Measurements from ENCODE around the gene ZSCAN9.

The ZSCAN9 gene

DNA sequence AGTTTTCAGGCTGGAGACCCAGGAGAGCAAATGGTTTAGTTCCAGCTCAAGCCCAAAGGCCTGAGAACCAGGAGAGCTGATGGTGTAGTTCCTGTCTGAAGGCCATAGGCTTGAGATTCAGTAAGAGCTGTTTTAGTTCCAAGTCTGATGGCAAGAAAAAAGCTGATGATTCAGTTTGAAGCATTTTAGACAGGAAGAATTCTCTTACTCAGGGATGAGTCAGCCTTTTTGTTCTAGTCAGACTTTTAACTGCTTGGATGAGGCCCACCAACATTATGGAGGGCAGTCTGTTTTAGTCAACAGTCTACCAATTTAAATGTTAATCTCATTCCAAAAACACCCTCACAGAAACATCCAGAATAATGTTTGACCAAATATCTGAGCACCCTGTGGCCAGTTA lies 44.4 kb downstream of the ZSCAN9 start:
- no peak for DNase-seq

DNA sequence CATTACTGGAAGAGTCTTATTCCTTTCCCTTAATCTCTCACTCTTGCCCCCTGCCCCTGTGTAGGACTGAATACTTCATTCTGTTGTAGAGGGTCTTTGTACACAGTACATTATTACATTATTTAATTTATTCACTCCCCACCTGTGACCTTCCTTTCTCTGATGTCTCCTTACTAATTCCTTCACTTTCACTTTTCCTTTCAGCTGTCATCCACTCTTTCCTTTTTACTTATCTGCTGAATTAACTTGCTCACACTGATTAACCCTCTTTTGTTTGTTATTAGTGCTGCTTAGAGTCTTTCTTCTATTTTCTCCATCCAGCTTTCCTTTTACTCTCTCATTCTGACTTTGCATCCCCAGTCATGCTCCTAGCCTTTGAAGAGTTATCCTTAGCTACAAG lies 49.8 kb downstream of the ZSCAN9 start:
- no peak for DNase-seq

DNA sequence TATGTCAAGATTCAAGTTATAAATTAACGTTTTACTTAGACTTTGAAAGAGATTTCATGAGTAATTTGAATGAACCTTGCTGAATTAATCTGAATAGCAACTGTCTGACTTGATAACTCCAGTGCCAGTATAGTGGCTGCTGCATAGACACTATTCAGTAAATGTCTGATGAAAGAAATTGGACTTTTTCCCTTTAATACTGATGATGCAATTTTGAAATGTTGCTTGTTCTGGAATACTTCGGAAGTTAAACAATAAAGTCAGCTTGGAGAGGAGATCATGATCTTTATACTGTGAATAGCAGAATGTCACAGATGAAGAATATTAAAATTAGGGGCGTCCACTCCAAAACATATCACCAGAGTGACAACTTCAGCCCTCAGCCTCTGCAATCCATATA lies 52.7 kb downstream of the ZSCAN9 start:
- DNase-seq: no peak

DNA sequence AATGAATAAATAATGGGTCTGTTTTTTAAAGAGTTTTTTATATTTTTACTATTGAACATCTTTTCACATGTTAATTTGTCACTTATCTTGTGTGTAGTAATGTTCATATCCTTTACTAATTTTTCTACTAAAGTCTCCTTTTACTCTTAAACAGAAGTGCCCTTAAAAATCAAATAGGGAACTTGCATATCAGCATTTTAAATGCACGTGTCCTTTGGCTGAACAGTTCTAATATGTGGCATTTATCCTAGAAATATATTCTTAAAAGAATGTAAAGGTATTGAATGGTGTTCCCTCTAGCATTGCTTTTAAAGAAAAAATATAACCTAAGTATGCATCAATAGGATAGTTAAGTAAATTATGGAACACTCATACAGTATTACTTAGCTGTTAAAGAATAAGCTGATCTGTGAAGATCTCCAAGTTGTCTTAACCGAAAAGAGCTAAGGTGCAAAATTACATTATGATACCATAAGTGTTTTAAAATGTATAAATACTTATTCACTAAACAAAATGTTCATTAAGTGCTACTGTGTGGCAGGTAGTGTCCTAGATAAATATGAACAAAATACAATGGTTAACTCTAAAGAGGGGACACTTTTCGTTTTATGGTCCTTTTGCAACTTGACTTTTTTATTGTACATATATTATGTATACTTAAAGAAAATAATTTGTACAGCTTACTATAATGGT lies 55.7 kb downstream of the ZSCAN9 start:
- no peak for DNase-seq

DNA sequence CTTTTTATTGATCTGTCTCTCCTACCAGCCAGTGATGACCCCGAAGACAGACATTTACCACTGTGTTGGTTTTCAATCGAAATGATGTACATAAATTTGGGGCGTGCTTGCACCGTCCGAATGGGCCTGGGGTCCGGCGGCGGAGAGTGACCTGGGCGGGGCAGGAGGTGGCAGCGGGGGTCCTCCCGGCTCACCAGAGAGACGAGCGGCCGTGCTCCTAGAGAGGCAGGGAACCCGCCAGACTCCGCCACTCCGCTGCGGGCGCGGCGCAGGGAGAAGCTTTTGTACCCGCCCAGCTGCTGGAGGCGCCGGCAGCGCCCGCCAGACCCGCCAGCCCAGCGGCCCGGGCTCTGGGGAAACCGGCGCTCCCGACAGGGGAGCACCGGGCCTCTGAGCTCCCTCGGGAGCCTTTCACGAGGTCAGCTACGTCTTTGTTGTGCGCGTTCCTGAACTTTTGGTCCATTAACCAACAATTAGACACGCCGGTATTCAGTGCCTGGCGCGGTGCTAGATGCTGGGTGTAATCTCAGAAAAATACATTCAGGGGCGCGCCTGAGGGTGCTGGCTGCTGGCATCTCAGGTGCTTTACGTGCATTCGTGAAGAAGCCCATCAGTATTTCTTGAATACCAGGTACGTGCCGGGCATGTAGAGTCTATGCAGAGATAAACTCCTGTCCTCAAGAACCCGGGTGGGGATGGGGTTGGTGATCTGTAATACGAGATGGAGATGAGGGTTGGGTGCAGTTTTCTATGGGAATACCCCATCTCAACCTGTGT lies 56.4 kb downstream of the ZSCAN9 start, which contains the start of gene PGBD1:
TSS of gene PGBD1 (plus strand) at position 285 of the 777 bp plus-strand sequence. CDS start 2,242 bp downstream, outside the sequence.
- DNase-seq: peak; percentile 17 to 24

DNA sequence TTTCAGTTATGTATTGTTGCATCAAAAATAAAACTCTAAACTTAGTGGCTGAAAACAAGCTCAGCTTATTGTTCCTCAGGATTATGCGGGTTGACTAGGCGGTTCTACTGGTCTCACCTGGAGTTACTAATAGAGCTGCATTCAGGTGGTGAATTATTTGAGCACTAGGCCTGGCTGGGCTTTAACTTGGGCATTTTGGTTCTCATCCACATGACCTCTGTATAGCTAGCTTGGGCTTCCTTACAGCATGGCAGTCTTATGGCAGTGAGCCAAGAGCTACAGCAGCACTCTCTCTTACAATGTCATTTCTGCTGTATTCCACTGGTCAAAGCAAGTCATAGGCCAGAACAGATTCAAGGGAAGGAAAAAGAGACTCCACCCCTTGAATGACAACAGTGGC lies 57.9 kb downstream of the ZSCAN9 start:
- DNase-seq: no peak

Measured in activated CD4-positive, alpha-beta T cell treated with anti-CD3 and anti-CD28 coated beads, Interleukin-2, amount 50 U/mL, for 4 hours (primary cell).